KG1 (cell line): Measurements from ENCODE around the gene LHFPL6.

Source experiments
- DNase-seq: peaks from one replicate; lab custom pipeline; 2025; lab: John Stamatoyannopoulos, UW

Gene LHFPL6

GRCh38 chr13:39462906-39463305 lies 140.1 kb downstream of the LHFPL6 start:
- DNase-seq = no peak

- no peak for DNase-seq
These were observed 140.6 kb downstream of the LHFPL6 start for GRCh38 chr13:39462428-39462827.

GRCh38 chr13:39461685-39462266 lies 141.2 kb downstream of the LHFPL6 start:
- no peak for DNase-seq

GRCh38 chr13:39457274-39457673 lies 145.7 kb downstream of the LHFPL6 start:
- no peak for DNase-seq

- DNase-seq = no peak
These were observed 147.3 kb downstream of the LHFPL6 start for GRCh38 chr13:39455521-39456175.

GRCh38 chr13:39452834-39453233 lies 150.2 kb downstream of the LHFPL6 start:
- no peak for DNase-seq

- DNase-seq = no peak
These were observed 150.6 kb downstream of the LHFPL6 start for GRCh38 chr13:39452417-39452816.

GRCh38 chr13:39451860-39452301 lies 151.1 kb downstream of the LHFPL6 start:
- DNase-seq = peak; percentile 63

GRCh38 chr13:39451301-39451700 lies 151.7 kb downstream of the LHFPL6 start:
- no peak for DNase-seq

GRCh38 chr13:39450176-39450575 lies 152.8 kb downstream of the LHFPL6 start:
- no peak for DNase-seq

GRCh38 chr13:39448834-39449233 lies 154.2 kb downstream of the LHFPL6 start:
- no peak for DNase-seq

GRCh38 chr13:39446865-39447264 lies 156.1 kb downstream of the LHFPL6 start:
- DNase-seq = no peak

- DNase-seq = no peak
These were observed 158.1 kb downstream of the LHFPL6 start for GRCh38 chr13:39444866-39445265.

GRCh38 chr13:39433651-39434050 lies 169.3 kb downstream of the LHFPL6 start:
- no peak for DNase-seq

- no peak for DNase-seq
These were observed 170.8 kb downstream of the LHFPL6 start for GRCh38 chr13:39432196-39432595.

GRCh38 chr13:39422845-39423565 lies 180.0 kb downstream of the LHFPL6 start:
- DNase-seq = no peak

GRCh38 chr13:39419876-39420275 lies 183.1 kb downstream of the LHFPL6 start:
- DNase-seq = no peak

GRCh38 chr13:39419068-39419467 lies 183.9 kb downstream of the LHFPL6 start:
- DNase-seq = no peak

- DNase-seq = no peak
These were observed 184.6 kb downstream of the LHFPL6 start for GRCh38 chr13:39418424-39418823.

- no peak for DNase-seq
These were observed 185.3 kb downstream of the LHFPL6 start for GRCh38 chr13:39417643-39418042.

GRCh38 chr13:39417131-39417530 lies 185.9 kb downstream of the LHFPL6 start:
- DNase-seq = no peak

GRCh38 chr13:39415008-39415802 lies 187.8 kb downstream of the LHFPL6 start:
- DNase-seq = no peak
